LNCaP clone FGC (cell line): ENCODE results near the gene USH2A.

Source experiments
- DNase-seq: peaks from one replicate; pipeline ENCODE4 v3.0.0-alpha.2; 2011; ENCODE audit warnings: low read depth
- H3K4me3 ChIP-seq: 2 replicates; pipeline ENCODE4 v1.5.1; 2011; ENCODE audit warnings: mild to moderate bottlenecking, low read depth, low read length, control low read depth
- CTCF ChIP-seq: IDR thresholded peaks from 2 replicates; pipeline ENCODE4 v1.5.1; 2012; ENCODE audit warnings: mild to moderate bottlenecking; ENCODE audit not compliant: control insufficient read depth, insufficient read depth; ENCODE audit errors: extremely low read depth

USH2A gene

DNA sequence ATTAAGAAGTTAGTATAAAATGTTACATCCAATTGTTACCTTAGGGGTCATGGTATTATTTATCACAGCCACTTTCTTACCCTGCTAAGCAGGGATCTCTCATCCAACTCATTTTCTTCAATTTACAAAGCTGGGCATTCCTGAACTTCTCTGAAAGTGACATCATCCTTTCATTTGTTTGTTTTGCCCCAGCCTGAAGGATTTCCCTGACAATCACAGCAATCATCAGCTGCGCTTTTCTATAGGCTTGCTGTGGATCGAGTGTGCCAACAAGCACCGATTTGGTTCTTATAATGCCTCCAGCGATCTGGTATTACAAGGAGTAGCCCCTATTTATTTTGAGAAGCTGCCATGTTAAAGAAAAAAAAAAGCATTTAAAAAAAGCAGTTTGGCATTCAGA, 240.2 kb downstream of the USH2A start:
- no peak overlapping the region for H3K4me3 ChIP-seq
- no peak for TF ChIP-seq CTCF
- no peak for DNase-seq

DNA sequence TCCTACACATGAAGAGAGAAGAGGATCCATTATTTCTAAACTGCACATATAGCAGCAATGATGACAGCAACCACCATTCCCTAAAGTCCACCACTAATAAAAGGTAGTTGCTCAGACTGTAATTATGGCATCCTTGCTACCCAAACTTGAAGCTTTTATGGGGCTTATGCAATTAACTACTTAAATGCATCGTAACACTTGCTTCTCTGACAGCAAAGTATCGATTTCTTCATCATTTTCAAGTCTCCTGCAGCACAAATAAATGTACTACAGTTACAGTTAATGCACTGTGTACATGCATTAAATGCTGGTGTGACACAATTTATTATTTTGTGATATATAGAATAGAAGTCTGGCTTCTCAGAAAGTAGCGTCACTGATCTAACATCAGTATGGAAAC, 241.7 kb downstream of the USH2A start:
- H3K4me3 ChIP-seq = no peak overlapping the region
- no peak for DNase-seq
- no peak for TF ChIP-seq CTCF

DNA sequence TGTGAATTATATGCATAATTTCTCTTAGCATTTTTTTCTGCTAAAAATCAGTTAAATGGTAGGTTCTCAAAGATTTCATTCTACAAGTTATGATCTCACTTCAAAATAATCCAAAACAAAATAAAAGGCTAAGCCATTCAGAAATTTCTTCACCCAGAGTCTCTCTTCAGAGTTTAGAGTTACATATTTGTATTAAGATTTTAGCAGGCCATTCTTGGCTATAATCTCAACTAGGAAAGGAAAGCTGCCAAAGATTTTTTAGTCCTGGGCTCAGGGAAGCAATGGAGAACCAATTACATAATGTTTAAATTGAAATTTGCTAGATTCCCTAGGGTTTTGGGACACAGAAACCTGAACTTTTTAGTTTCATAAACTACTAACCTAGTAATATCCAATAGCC, 245.0 kb downstream of the USH2A start:
- TF ChIP-seq CTCF = no peak
- no peak for DNase-seq
- H3K4me3 ChIP-seq = no peak overlapping the region

- no peak for TF ChIP-seq CTCF
- no peak for DNase-seq
- no peak overlapping the region for H3K4me3 ChIP-seq
These were observed 246.3 kb downstream of the USH2A start for GRCh38 chr1:216176970-216177369.

DNA sequence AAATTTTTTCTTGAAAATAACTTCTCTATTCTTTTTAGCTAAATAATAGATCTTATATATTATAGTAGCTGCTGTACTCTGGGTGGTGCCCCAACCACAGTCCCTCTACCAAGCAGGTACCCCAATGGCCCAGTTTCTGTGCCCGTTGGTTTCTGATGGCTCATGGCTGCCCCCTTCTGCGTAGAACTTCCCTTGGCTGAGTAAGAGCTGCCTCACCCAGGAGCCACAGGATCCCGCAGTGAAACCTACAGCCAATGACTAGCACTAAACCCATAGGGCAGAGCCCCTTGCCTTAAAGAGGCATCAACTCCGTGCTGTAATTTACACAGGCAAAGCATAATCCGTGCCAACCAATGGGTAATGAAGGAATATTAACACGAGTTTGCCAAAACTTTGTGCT, 247.5 kb downstream of the USH2A start:
- no peak overlapping the region for H3K4me3 ChIP-seq
- DNase-seq = no peak
- TF ChIP-seq CTCF = no peak

DNA sequence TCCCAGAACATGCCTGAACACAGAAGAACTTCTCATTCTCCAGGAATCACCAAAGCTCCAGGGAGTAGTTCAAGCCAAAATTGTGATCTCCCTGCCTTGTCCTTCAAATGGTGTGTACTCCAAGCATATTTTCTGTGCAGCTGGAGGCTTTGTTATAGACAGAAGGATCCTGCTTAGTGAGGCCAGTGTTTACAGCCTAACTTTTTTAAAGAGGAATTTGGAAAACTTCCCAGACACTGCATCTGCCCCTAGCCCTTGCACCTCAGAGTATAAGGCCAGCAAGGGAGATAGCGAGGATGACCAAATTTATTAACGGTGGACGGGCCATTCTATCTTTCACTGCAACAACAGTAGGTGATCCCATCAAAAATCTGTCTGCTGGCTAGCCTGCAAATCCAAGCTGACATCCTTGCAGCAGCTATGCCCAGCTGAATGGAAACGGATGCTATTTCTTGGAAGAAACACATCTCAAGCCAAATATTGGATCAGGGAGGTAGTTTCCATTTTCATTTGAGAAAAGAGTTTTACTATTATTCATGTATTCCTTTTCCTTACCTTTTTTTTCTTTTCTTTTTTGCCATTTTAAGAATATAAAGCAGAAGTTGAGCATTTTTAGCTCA, 249.8 kb downstream of the USH2A start:
- no peak for TF ChIP-seq CTCF
- no peak for DNase-seq
- no peak overlapping the region for H3K4me3 ChIP-seq

GRCh38 chr1:216169351-216169750, 253.9 kb downstream of the USH2A start:
- H3K4me3 ChIP-seq = no peak overlapping the region
- TF ChIP-seq CTCF = no peak
- DNase-seq = no peak
